ENCODE data around the gene TLR3.
"Not testable (repeated sequence)": the region's sequence is repeated elsewhere in the genome, so short reads cannot be mapped to it uniquely, and the experiment has no call there.

The TLR3 gene

DNA sequence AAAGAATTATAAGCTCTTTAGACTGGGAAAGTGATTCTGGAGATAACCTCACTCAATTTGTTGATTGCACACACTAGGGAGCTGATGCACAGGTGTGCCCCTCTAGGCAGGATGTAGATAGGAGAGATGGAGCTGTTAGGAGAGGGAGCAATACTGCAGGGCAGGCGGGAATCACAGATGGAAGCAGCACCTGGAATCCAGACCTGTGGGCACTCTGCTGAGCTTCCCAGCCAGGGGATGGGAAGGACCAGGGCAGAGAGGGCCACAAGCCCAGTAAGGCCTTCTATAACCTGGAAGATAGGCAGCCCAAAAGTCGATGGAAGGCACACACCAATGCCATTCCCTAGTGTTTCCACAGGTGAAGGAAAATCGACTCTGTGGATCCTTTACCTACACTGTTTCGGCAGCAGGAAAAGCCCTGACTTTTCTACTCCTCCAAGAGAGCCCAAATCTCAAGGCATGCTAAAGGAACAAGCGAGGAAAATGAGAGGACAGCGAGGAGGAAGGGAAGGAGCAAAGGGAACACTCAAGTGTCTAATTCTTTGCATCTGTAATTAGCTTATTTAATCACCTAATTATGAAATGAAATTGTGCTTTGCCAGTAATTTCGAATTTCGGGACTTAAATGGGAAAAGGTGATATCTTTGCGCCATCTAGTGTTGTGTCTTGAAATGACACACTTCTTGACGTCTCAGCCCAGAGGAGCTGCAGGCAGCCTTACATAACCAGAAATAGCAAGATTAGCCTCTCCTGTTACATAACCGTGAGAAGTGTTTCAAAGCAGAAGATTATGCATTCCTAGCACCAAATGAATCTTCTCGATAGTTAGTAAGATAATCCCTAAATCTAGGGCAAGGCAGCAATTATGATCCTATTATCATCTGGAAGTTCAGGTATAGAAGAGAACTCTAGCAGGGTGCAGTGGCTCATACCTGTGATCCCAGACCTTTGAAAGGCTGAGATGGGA, 31.0 kb upstream of the TLR3 start:
- no peaks in the 10 kb centered on the region for H3K9me2 ChIP-seq (replicated peaks; ENCODE audit: insufficient read depth, low read length)
- no peaks in the 10 kb centered on the region for H3K9me3 ChIP-seq (ENCODE audit: insufficient read depth, low read length)
- H2AFZ ChIP-seq (ENCODE audit: low read depth, low read length, severe bottlenecking) = no peak overlapping the region
- TF ChIP-seq, protein P1, sequence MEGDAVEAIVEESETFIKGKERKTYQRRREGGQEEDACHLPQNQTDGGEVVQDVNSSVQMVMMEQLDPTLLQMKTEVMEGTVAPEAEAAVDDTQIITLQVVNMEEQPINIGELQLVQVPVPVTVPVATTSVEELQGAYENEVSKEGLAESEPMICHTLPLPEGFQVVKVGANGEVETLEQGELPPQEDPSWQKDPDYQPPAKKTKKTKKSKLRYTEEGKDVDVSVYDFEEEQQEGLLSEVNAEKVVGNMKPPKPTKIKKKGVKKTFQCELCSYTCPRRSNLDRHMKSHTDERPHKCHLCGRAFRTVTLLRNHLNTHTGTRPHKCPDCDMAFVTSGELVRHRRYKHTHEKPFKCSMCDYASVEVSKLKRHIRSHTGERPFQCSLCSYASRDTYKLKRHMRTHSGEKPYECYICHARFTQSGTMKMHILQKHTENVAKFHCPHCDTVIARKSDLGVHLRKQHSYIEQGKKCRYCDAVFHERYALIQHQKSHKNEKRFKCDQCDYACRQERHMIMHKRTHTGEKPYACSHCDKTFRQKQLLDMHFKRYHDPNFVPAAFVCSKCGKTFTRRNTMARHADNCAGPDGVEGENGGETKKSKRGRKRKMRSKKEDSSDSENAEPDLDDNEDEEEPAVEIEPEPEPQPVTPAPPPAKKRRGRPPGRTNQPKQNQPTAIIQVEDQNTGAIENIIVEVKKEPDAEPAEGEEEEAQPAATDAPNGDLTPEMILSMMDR (IDR thresholded peaks at IDR 0.05; ENCODE audit: insufficient read depth, low read length, poor library complexity, severe bottlenecking) = peak; percentile 64
- TF ChIP-seq EZH2phosphoT487 (conservative IDR thresholded peaks at IDR 0.05; ENCODE audit: low read length) = no peak
- no peaks in the 10 kb centered on the region for H3F3A ChIP-seq (ENCODE audit: insufficient read depth)
- no peak overlapping the region for H3K4me3 ChIP-seq (ENCODE audit: insufficient read depth, low read length, poor library complexity, severe bottlenecking)
- H3K9ac ChIP-seq (ENCODE audit: low read length) = no peak overlapping the region
- H3K27ac ChIP-seq (ENCODE audit: low read depth, low read length) = no peak overlapping the region
- no peaks in the 10 kb centered on the region for H3K27me3 ChIP-seq (ENCODE audit: low read length)
- H4K20me1 ChIP-seq (ENCODE audit: low read depth, low read length) = no peaks in the 10 kb centered on the region
- no peaks in the 10 kb centered on the region for H3K36me3 ChIP-seq (ENCODE audit: low read length)
- H3K4me2 ChIP-seq (ENCODE audit: low read depth, low read length, poor library complexity, severe bottlenecking) = no peak overlapping the region
- H3K79me2 ChIP-seq (ENCODE audit: insufficient read depth, low read length) = no peaks in the 10 kb centered on the region

DNA sequence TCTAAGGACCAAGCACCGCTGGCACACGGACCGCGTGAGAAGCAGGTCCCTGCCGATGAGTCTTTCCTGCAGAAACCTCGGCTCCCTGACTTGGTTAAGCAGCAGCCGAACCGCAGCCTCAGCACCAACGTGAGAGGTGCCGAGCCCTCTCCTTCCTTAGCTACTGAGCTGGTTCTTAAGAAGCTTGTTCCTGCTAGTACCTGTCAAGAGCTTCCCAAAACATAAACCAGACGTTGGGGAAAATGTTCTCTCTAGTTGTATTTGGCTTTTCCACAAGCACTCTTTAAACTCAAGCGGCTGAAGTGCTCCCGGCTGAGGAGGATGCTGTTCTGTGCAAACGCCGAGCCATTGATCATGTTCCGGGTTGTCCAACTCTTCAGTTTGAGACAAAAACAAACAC, 29.3 kb upstream of the TLR3 start:
- no peaks in the 10 kb centered on the region for H3K36me3 ChIP-seq (ENCODE audit: low read length)
- no peak overlapping the region for H3K27ac ChIP-seq (ENCODE audit: low read depth, low read length)
- no peak overlapping the region for H2AFZ ChIP-seq (ENCODE audit: low read depth, low read length, severe bottlenecking)
- no peaks in the 10 kb centered on the region for H3K79me2 ChIP-seq (ENCODE audit: insufficient read depth, low read length)
- H3K4me3 ChIP-seq (ENCODE audit: insufficient read depth, low read length, poor library complexity, severe bottlenecking) = no peak overlapping the region
- H3K9me3 ChIP-seq (ENCODE audit: insufficient read depth, low read length) = no peaks in the 10 kb centered on the region
- no peaks in the 10 kb centered on the region for H3F3A ChIP-seq (ENCODE audit: insufficient read depth)
- no peak overlapping the region for H3K9ac ChIP-seq (ENCODE audit: low read length)
- TF ChIP-seq, protein P1 (IDR thresholded peaks at IDR 0.05; ENCODE audit: insufficient read depth, low read length, poor library complexity, severe bottlenecking) = no peak
- TF ChIP-seq EZH2phosphoT487 (conservative IDR thresholded peaks at IDR 0.05; ENCODE audit: low read length) = no peak
- H4K20me1 ChIP-seq (ENCODE audit: low read depth, low read length) = no peaks in the 10 kb centered on the region
- no peak overlapping the region for H3K4me2 ChIP-seq (ENCODE audit: low read depth, low read length, poor library complexity, severe bottlenecking)
- H3K27me3 ChIP-seq (ENCODE audit: low read length) = no peaks in the 10 kb centered on the region
- no peaks in the 10 kb centered on the region for H3K9me2 ChIP-seq (replicated peaks; ENCODE audit: insufficient read depth, low read length)

DNA sequence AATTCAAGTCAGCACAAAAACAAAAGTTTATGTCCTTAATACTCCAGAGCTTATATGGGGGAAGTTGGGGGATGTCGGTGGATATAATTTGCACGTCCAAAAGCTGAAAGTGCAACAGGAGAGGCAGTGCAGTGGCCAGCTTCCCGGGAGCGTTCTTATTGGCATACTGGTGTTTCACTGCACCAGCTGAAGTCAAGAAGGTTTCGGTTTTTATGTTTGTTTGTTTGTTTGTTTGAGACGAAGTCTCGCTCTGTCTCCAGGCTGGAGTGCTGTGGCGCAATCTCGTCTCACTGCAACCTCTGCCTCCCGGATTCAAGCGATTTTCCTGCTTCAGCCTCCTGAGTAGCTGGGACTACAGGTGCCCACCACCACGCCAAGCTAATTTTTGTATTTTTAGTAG, 28.6 kb upstream of the TLR3 start:
- H3K27ac ChIP-seq (ENCODE audit: low read depth, low read length) = no peak overlapping the region
- H3K79me2 ChIP-seq (ENCODE audit: insufficient read depth, low read length) = no peaks in the 10 kb centered on the region
- TF ChIP-seq EZH2phosphoT487 (conservative IDR thresholded peaks at IDR 0.05; ENCODE audit: low read length) = no peak
- TF ChIP-seq, protein P1 (IDR thresholded peaks at IDR 0.05; ENCODE audit: insufficient read depth, low read length, poor library complexity, severe bottlenecking) = no peak
- no peaks in the 10 kb centered on the region for H3K36me3 ChIP-seq (ENCODE audit: low read length)
- H3K4me2 ChIP-seq (ENCODE audit: low read depth, low read length, poor library complexity, severe bottlenecking) = no peak overlapping the region
- no peaks in the 10 kb centered on the region for H3K9me2 ChIP-seq (replicated peaks; ENCODE audit: insufficient read depth, low read length)
- H3F3A ChIP-seq (ENCODE audit: insufficient read depth) = no peaks in the 10 kb centered on the region
- no peaks in the 10 kb centered on the region for H4K20me1 ChIP-seq (ENCODE audit: low read depth, low read length)
- H2AFZ ChIP-seq (ENCODE audit: low read depth, low read length, severe bottlenecking) = no peak overlapping the region
- H3K4me3 ChIP-seq (ENCODE audit: insufficient read depth, low read length, poor library complexity, severe bottlenecking) = no peak overlapping the region
- H3K9ac ChIP-seq (ENCODE audit: low read length) = no peak overlapping the region
- no peaks in the 10 kb centered on the region for H3K9me3 ChIP-seq (ENCODE audit: insufficient read depth, low read length)
- H3K27me3 ChIP-seq (ENCODE audit: low read length) = no peaks in the 10 kb centered on the region

DNA sequence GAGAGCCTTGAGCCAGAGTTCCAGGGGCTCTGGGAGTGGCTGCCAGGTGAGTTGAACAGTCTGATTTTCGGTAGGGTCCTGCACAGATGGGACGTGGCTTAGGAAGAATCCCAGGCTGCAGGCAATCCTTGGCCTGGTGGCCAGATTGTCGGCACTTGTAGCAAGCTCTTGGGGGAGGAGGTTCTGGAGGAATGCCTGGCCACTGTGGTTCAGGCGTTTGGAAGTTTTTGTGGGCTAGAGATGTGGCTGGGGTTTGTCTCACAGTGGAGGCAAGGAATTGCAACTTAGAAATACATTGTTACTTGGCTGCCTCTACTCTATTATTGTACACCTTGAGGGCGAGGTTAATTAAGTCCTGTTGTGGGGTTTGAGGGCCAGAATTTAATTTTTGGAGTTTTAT, 21.5 kb upstream of the TLR3 start:
- not testable (repeated sequence) for H3K4me2 ChIP-seq (ENCODE audit: low read depth, low read length, poor library complexity, severe bottlenecking); H3K79me2 ChIP-seq (ENCODE audit: insufficient read depth, low read length); H3K36me3 ChIP-seq (ENCODE audit: low read length); H4K20me1 ChIP-seq (ENCODE audit: low read depth, low read length); H3K27me3 ChIP-seq (ENCODE audit: low read length); H2AFZ ChIP-seq (ENCODE audit: low read depth, low read length, severe bottlenecking); H3K9me2 ChIP-seq (replicated peaks; ENCODE audit: insufficient read depth, low read length); H3F3A ChIP-seq (ENCODE audit: insufficient read depth); H3K4me3 ChIP-seq (ENCODE audit: insufficient read depth, low read length, poor library complexity, severe bottlenecking); H3K9ac ChIP-seq (ENCODE audit: low read length); H3K9me3 ChIP-seq (ENCODE audit: insufficient read depth, low read length); H3K27ac ChIP-seq (ENCODE audit: low read depth, low read length)

DNA sequence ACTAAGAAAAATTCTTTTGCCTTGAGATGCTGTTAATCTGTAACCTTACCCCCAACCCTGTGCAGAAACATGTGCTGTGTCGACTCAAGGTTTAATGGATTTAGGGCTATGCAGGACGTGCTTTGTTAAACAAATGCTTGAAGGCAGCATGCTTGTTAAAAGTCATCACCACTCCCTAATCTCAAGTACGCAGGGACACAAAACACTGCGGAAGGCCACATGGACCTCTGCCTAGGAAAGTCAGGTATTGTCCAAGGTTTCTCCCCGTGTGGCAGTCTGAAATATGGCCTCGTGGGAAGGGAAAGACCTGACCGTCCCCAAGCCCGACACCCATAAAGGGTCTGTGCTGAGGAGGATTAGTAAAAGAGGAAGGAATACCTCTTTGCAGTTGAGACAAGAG, 18.8 kb upstream of the TLR3 start:
- not testable (repeated sequence) for H3K9me3 ChIP-seq (ENCODE audit: insufficient read depth, low read length); H3K4me3 ChIP-seq (ENCODE audit: insufficient read depth, low read length, poor library complexity, severe bottlenecking); H3K36me3 ChIP-seq (ENCODE audit: low read length); H3K4me2 ChIP-seq (ENCODE audit: low read depth, low read length, poor library complexity, severe bottlenecking); H3F3A ChIP-seq (ENCODE audit: insufficient read depth); H3K27me3 ChIP-seq (ENCODE audit: low read length); H3K79me2 ChIP-seq (ENCODE audit: insufficient read depth, low read length); H4K20me1 ChIP-seq (ENCODE audit: low read depth, low read length); H3K9me2 ChIP-seq (replicated peaks; ENCODE audit: insufficient read depth, low read length); H3K9ac ChIP-seq (ENCODE audit: low read length); H2AFZ ChIP-seq (ENCODE audit: low read depth, low read length, severe bottlenecking); H3K27ac ChIP-seq (ENCODE audit: low read depth, low read length)
